ENCODE measurements around the gene ENKD1. TPM values are rescaled to one million over a fixed set of nuclear protein-coding genes. Genes with fewer than 3 reads are reported as not detected.

The ENKD1 gene
- total and polyA plus RNA-seq, 2 donors (not counting 1 experiment from before 2014, with no cell fraction given): 13.3 to 14.3 TPM

GRCh38 chr16:67655363-67655762, 11.2 kb downstream of the ENKD1 start:
- 94% methylated on average over 4 of the region's 4 CpGs for WGBS (ENCODE audit: insufficient coverage)

GRCh38 chr16:67654403-67654911, 12.1 kb downstream of the ENKD1 start:
- Histone ChIP-seq H3K4me3 (ENCODE audit: control extremely low read depth in 1 of 5, extremely low read depth in 1 of 5, insufficient read depth in 1 of 5, low read depth in 2 of 5, low read length in 4 of 5) (no peak overlapping the region), H2AFZ (ENCODE audit: insufficient read depth, low read depth, low read length, poor library complexity, severe bottlenecking) (no peak overlapping the region), H3K36me3 (replicated peaks in 1 of 2; ENCODE audit: control extremely low read depth in 1 of 2, control insufficient read depth in 1 of 2, extremely low read depth in 1 of 2, insufficient read depth in 2 of 2, low read length in 1 of 2) (peaks cover 0 to 72% of the 10 kb centered on the region in 2 experiments), H3K9me3 (ENCODE audit: control extremely low read depth in 1 of 3, control insufficient read depth in 2 of 3, insufficient read depth in 1 of 3, low read length in 2 of 3) (no peaks in the 10 kb centered on the region), H4K20me1 (ENCODE audit: control insufficient read depth, insufficient read depth, low read length, poor library complexity, severe bottlenecking) (peaks cover 38% of the 10 kb centered on the region), H3K27ac (ENCODE audit: low read length in 2 of 2) (no peak overlapping the region), H3K4me1 (ENCODE audit: control insufficient read depth in 2 of 2, insufficient read depth in 2 of 2, low read length in 2 of 2) (peaks cover 8 to 10% of the 10 kb centered on the region in 2 donors), H3K9ac (ENCODE audit: low read length) (no peak overlapping the region), H3K27me3 (replicated peaks in 1 of 4; ENCODE audit: control extremely low read depth in 1 of 4, control insufficient read depth in 3 of 4, insufficient read depth in 4 of 4, low read length in 3 of 4) (no peaks in the 10 kb centered on the region), H3K79me2 (ENCODE audit: control insufficient read depth, insufficient read depth, low read length) (peaks cover 15% of the 10 kb centered on the region), H3K4me2 (replicated peaks; ENCODE audit: low read depth, low read length, poor library complexity, severe bottlenecking) (no peak overlapping the region)
- CTCF ChIA-PET: no interaction called here
- Mint-ChIP-seq H3K9me3 (ENCODE audit: insufficient read depth) (no peaks in the 10 kb centered on the region), H3K4me3 (no peak overlapping the region), H3K27ac (peak overlapping the region; percentile 37), H3K4me1 (peaks cover 21% of the 10 kb centered on the region), H3K27me3 (no peaks in the 10 kb centered on the region)
- WGBS (ENCODE audit: insufficient coverage): 95% methylated on average over 28 of the region's 30 CpGs
- intact Hi-C loops (cut with micrococcal nuclease): no loop called here
- TF ChIP-seq EZH2 (IDR thresholded peaks at IDR 0.05; ENCODE audit: borderline replicate concordance, insufficient read depth, low read depth, low read length, poor library complexity, severe bottlenecking) (no peak), CTCF (IDR thresholded peaks at IDR 0.05) (no peak)
- POLR2A ChIA-PET: interaction anchor here (0.6 kb wide), 1 partner anchor 138 kb away, joined by 9 read pairs; no protein-coding TSS in a partner anchor
- no peak for ATAC-seq (ENCODE audit: low read depth)
- no peak for DNase-seq

More at GRCh38 chr16:67655363-67655762, 11.2 kb downstream of the ENKD1 start:
- H3K36me3 ChIP-seq (replicated peaks in 1 of 2; ENCODE audit: control extremely low read depth in 1 of 2, control insufficient read depth in 1 of 2, extremely low read depth in 1 of 2, insufficient read depth in 2 of 2, low read length in 1 of 2): peaks cover 0 to 63% of the 10 kb centered on the region in 2 experiments
- CTCF ChIA-PET: no interaction called here
- no peak for DNase-seq
- H3K79me2 ChIP-seq (ENCODE audit: control insufficient read depth, insufficient read depth, low read length): peaks cover 18% of the 10 kb centered on the region
- no peak overlapping the region for H3K4me3 ChIP-seq (ENCODE audit: control extremely low read depth in 1 of 5, extremely low read depth in 1 of 5, insufficient read depth in 1 of 5, low read depth in 2 of 5, low read length in 4 of 5)
- intact Hi-C loops (cut with micrococcal nuclease): no loop called here
- H3K27ac ChIP-seq (ENCODE audit: low read length in 2 of 2): no peak overlapping the region
- H3K27me3 Mint-ChIP-seq: no peaks in the 10 kb centered on the region
- H3K9me3 Mint-ChIP-seq (ENCODE audit: insufficient read depth): no peaks in the 10 kb centered on the region
- H3K4me1 Mint-ChIP-seq: peaks cover 25% of the 10 kb centered on the region
- H3K27ac Mint-ChIP-seq: no peak overlapping the region
- POLR2A ChIA-PET: no interaction called here
- no peak for TF ChIP-seq EZH2 (IDR thresholded peaks at IDR 0.05; ENCODE audit: borderline replicate concordance, insufficient read depth, low read depth, low read length, poor library complexity, severe bottlenecking)
- TF ChIP-seq CTCF (IDR thresholded peaks at IDR 0.05): no peak
- peaks cover 36% of the 10 kb centered on the region for H4K20me1 ChIP-seq (ENCODE audit: control insufficient read depth, insufficient read depth, low read length, poor library complexity, severe bottlenecking)
- H3K9me3 ChIP-seq (ENCODE audit: control extremely low read depth in 1 of 3, control insufficient read depth in 2 of 3, insufficient read depth in 1 of 3, low read length in 2 of 3): no peaks in the 10 kb centered on the region
- peak overlapping the region; percentile 7 for H3K4me3 Mint-ChIP-seq
- no peak overlapping the region for H3K9ac ChIP-seq (ENCODE audit: low read length)
- peaks cover 8 to 14% of the 10 kb centered on the region in 2 donors for H3K4me1 ChIP-seq (ENCODE audit: control insufficient read depth in 2 of 2, insufficient read depth in 2 of 2, low read length in 2 of 2)
- ATAC-seq (ENCODE audit: low read depth): no peak
- H2AFZ ChIP-seq (ENCODE audit: insufficient read depth, low read depth, low read length, poor library complexity, severe bottlenecking): no peak overlapping the region
- no peaks in the 10 kb centered on the region for H3K27me3 ChIP-seq (replicated peaks in 1 of 4; ENCODE audit: control extremely low read depth in 1 of 4, control insufficient read depth in 3 of 4, insufficient read depth in 4 of 4, low read length in 3 of 4)
- H3K4me2 ChIP-seq (replicated peaks; ENCODE audit: low read depth, low read length, poor library complexity, severe bottlenecking): no peak overlapping the region

Data from B cell (primary cell).